Right renal pelvis (tissue), 4 donors: ENCODE measurements around the gene GUCY1A2. TPM values are rescaled to one million over a fixed set of nuclear protein-coding genes. Genes with fewer than 3 reads are reported as not detected.
"Not testable (repeated sequence)": the region's sequence is repeated elsewhere in the genome, so short reads cannot be mapped to it uniquely, and the experiment has no call there.

Experiments
- DNase-seq, 4 donors: peaks; one replicate each; pipeline ENCODE4 v3.0.0-alpha.2; 2013; ENCODE audit warnings: low read depth in 4 of 4, low spot score in 3 of 4, missing footprints in 1 of 4
- polyA plus RNA-seq, 4 donors: library from polyadenylated mRNA; unstranded; fragments of 120-200 nt; gene quantifications; one replicate each; pipeline ENCODE4 v1.2.1, GENCODE V29; 2013; ENCODE audit not compliant: insufficient read length in 4 of 4

Gene GUCY1A2, protein sequence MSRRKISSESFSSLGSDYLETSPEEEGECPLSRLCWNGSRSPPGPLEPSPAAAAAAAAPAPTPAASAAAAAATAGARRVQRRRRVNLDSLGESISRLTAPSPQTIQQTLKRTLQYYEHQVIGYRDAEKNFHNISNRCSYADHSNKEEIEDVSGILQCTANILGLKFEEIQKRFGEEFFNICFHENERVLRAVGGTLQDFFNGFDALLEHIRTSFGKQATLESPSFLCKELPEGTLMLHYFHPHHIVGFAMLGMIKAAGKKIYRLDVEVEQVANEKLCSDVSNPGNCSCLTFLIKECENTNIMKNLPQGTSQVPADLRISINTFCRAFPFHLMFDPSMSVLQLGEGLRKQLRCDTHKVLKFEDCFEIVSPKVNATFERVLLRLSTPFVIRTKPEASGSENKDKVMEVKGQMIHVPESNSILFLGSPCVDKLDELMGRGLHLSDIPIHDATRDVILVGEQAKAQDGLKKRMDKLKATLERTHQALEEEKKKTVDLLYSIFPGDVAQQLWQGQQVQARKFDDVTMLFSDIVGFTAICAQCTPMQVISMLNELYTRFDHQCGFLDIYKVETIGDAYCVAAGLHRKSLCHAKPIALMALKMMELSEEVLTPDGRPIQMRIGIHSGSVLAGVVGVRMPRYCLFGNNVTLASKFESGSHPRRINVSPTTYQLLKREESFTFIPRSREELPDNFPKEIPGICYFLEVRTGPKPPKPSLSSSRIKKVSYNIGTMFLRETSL
- polyA plus RNA-seq: 1 to 10 TPM; 2.8 to 3.7 (median 3.2) TPM

- peak in 2 of 4 donors; percentile 10 to 20 for DNase-seq
Observed at GRCh38 chr11:107018219-107018901, at the start of gene GUCY1A2. Gene GUCY1A2, minus strand, starts transcription at chr11:107018476. Its CDS starts 421 bp downstream, at chr11:107018055.

DNA sequence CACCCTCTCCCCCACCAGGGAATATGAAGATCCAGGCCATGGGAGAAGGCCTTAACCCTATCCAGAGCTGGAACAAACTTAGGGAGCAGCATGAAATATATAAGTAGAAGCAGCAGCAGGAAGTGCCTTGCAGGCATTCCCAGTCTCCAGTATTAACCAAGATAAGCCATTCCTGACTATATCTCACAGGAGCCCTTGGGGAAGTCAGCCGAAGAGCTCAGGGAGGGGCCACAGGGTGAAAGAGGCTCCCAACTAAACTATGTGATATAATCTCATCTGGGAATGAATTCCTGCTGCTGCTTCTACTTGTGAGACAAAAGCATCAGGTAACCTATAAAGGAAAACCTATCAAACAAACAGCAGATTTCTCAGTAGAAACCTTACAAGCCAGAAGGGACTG is 36.1 kb upstream of the GUCY1A2 start:
- no peak for DNase-seq

DNA sequence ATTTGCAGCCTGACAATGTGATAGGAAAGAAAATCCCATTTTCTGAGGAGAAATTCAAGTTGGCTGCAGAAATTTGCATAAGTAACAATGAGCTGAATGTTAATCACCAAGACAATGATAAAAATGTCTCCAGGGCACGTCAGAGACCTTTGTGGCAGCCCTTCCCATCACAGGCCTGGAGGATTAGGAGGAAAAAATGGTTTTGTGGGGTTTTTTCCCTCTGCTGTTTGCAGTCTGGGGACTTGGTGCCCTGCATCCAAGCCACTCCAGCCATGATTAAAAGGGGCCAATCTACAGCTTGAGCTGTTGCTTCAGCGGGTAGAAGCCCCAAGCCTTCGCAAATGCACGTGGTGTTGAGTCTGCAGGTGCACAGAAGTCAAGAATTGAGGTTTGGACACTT is 33.1 kb upstream of the GUCY1A2 start:
- not testable (repeated sequence) for DNase-seq

DNA sequence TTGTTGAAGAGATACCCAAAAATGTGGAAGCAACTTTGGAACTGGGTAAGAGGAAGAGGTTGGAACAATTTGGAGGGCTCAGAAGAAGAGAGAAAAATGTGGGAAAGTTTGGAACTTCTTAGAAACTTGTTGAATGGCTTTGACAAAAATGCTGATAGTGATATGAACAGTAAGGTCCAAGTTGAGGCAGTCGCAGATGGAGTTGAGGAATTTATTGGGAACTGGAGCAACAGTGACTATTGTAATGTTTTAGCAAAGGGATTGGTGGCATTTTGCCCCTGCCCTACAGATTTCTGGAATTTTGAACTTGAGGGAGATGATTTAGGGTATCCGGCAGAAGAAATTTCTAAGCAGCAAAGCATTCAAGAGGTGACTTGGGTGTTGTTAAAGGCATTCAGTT is 32.6 kb upstream of the GUCY1A2 start:
- DNase-seq: not testable (repeated sequence)

- no peak for DNase-seq
Observed at GRCh38 chr11:107050121-107050520, 31.8 kb upstream of the GUCY1A2 start.

- no peak for DNase-seq
Observed at GRCh38 chr11:107044503-107044902, 26.2 kb upstream of the GUCY1A2 start.

DNA sequence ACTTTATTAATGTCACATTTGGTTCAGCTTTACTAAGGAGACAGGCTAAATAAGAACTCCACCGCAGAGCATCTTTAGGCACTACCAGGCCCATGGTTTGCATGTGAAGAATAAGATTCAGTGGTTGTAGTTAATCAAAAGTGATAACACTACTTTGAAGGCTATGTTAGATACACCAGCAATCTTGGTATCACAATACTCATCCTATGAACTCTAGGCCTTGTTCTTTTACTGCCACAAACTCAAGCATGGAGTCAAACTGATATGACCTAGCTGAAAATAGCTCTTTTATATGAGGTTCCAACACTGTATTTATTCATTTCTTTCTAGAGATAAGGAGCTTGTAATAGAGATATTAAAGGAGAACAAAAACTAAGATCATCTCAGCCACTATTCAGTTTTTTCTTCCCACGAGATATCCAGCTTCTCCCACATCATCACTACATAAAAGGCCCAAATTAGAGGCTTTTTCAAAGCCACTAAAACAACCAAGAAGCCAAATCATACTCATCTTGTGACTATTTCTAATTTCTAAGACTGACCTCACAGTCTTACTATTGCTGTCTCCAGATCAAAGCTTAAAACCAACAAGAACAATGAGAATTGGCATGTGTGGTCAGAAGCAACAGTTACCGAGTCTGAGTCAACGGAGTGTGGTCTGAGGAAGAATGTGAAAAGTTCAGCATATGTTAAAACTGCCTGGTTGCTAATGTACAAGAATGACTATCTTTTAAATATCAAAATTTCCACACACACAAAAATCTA is 25.1 kb upstream of the GUCY1A2 start:
- no peak for DNase-seq

GRCh38 chr11:107042748-107043147 is 24.5 kb upstream of the GUCY1A2 start:
- no peak for DNase-seq

DNA sequence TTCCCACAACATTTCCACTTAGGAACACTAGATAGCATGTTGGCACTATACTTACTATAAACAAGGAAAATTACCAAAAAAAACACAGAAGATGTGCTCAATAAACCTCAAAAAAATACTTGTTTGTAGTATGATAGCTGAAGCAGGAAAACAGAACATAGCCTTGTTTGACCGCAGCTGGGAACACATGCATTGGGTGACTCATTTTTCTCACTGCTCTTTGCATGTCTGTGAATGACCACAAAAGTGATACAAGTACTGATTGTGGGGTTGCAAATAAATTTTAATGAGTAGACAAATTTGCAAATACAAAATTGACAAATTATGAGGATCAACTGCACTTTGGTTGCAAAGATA is 22.8 kb upstream of the GUCY1A2 start:
- no peak for DNase-seq

DNA sequence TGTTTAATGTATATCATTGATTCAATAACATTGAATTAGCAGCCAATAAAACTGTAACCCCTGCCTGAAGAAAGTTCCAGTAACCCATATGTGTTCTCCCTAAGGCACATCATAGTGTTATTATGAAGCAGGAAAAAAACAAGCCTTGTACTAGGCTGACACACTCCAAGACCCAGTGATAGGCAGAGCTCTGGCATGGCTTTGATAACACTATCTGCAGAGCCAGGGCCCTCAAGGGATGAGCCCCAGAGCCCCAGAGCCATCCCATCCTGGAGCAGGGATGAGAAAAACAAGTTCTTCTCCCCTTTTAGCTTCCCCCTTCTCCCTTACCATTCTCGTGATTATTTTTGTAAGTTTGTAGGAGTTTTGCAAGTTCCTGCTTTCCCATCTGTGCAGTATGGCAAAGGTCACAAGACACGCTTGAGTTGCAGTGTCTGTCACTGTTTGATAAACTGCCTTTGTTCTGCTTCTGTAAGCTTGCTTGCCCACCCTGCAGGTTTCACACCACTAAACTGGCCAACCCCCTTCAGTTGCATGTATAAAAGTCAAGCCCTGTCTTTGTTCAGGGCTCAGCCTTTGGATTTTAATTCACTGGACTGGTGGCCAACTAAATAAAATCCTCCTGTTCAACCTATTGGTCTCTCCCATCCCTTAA is 22.3 kb upstream of the GUCY1A2 start:
- no peak for DNase-seq

DNA sequence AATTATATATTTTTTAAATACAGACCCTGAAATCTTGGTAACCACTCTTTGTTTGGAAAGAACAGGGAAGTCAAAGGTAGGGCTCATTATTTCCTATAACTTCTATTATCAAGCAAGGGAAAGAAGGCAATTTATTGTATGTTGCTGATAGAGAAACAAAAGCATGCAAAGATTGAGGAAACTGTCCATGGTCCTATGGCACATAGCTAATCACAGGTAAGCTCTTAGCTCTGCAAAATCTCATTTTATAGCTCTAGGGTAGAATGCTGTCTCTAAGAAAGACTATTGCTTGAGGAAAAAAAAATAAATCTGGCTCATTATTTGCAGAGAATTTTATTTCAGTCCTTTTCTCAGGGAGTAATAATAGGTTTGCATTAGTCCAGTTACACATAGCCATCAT is 7.4 kb upstream of the GUCY1A2 start:
- DNase-seq: no peak

GRCh38 chr11:107020594-107020993 is 2.3 kb upstream of the GUCY1A2 start:
- no peak for DNase-seq

- DNase-seq: peak in 3 of 4 donors; percentile 59 to 62 (median 60)
Observed at GRCh38 chr11:107018902-107019493, 722 bp upstream of the GUCY1A2 start.

DNA sequence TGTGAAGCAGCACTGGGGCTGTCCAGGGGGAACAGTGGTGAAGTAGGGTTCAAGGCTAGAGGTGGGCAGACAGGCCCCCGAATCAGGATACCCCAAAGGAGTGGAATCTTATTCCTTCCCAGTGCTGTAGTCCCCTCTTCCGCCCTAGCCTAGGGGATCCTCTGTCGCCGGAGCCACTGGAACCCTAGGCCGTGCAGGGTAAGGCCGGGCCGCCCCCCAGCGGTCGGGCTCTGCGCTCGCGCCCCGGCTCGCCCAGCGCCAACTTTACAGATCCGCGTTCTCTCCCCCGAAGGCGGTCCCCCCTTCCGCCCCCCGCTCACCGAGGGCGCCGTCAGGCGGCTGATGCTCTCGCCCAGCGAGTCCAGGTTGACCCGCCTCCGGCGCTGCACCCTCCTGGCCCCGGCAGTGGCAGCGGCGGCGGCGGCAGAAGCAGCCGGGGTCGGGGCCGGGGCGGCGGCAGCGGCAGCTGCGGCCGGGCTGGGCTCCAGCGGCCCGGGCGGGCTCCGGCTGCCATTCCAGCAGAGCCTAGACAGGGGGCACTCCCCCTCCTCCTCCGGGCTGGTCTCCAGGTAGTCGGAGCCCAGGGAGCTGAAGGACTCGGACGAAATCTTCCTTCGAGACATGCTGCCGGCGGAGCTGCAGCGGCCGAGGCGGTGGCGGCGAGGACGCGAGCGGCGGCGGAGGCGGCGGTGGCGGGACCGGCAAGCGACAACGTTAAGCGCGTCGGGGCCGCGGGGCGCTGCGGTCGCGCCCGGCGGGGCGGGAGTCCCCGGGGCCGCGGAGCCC is 650 bp downstream of the GUCY1A2 start:
- peak in 2 of 4 donors; percentile 45 to 49 for DNase-seq

DNA sequence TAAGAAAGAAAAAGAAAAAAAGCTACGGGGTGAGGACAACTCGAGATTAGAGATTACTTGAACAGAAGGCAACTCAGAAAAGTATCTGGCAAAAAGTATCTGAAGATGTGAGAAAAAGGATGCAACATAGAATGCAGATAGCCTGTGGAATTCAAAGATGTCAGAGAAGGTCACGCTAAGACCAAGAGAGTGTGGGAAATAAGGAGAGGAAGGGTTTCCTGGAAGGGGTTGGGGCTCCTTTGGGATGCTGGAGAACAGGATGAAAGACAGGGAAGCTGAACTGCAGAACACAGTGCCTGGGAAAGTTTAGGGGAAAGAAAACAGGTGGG is 1.2 kb downstream of the GUCY1A2 start:
- DNase-seq: no peak

- DNase-seq: no peak
Observed at GRCh38 chr11:107014871-107015270, 3.4 kb downstream of the GUCY1A2 start.

DNA sequence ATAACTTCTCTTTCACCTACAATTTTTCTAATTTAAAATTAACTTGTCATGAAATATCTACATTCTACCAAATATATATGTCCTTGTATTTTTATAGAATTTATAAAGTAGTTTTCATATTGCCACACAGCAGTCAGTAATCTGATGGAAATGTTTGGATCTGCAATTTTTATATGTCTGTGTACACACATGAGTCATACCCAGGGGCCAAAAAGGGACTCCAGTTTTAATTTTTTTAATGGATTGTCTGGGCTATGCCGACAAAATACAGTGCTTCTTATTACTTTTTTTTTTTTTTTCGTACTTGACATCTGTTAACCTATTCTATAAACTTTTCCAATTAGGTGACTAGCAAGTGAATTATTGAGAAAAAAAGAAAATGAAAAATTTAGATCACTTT is 6.3 kb downstream of the GUCY1A2 start:
- no peak for DNase-seq

- no peak for DNase-seq
Observed at GRCh38 chr11:107009190-107009589, 9.1 kb downstream of the GUCY1A2 start.
